Dermis blood vessel endothelial cell (primary cell): ENCODE results near the gene FAM156A. TPM values are rescaled to one million over a fixed set of nuclear protein-coding genes. Genes with fewer than 3 reads are reported as not detected.

ENCODE experiments used
- total RNA-seq: library from RNA; depleted of rRNA; stranded (reverse); fragments of >200 nt; gene quantifications from 2 replicates; pipeline ENCODE4 v1.2.3, GENCODE V29; 2014

Gene FAM156A
- total RNA-seq, 1 donor from 2014 or later = 9.2 TPM

Other genes starting within 250 kb of the FAM156A start
- not detected in 2 replicates for gene SSX2B, start 207.3 kb downstream of the FAM156A start, total RNA-seq
- not detected in 2 replicates for gene SPANXN5, start 161.1 kb downstream of the FAM156A start, total RNA-seq
- gene XAGE5, start 147.2 kb downstream of the FAM156A start, total RNA-seq = not detected in 2 replicates
- gene XAGE3, start 90.4 kb downstream of the FAM156A start, total RNA-seq = not detected in 2 replicates
- 6.7 and 10.4 TPM in 2 replicates for gene FAM156B, start 61.2 kb downstream of the FAM156A start, total RNA-seq
- gene GPR173, start 90.3 kb upstream of the FAM156A start, total RNA-seq = 1.7 and 2.5 TPM in 2 replicates
- gene TSPYL2, start 123.8 kb upstream of the FAM156A start, total RNA-seq = 5.6 and 11.1 TPM in 2 replicates
- gene KANTR, start 135.6 kb upstream of the FAM156A start, total RNA-seq = 7.6 and 8.5 TPM in 2 replicates